ENCODE results near the gene ARHGAP15.

DNA sequence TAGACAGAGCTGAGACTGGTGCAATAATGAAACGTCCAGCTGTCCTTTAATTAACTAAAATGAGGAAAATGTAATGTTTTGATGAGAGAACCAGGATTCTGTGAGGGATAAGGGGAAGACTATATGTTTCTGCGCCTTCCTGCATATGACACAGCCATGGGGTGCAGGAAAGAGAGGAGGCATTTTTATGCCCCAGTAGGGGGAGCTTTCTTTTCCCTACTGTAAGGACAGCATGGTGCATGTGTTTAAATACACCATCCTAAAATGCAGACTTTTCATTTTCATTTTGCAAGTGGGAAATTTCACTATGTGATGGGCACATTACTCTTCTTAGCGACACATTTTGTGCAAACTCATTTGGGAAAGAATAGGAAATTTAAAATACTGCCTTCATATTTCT, 446.1 kb downstream of the ARHGAP15 start:
- TF ChIP-seq, protein P1, sequence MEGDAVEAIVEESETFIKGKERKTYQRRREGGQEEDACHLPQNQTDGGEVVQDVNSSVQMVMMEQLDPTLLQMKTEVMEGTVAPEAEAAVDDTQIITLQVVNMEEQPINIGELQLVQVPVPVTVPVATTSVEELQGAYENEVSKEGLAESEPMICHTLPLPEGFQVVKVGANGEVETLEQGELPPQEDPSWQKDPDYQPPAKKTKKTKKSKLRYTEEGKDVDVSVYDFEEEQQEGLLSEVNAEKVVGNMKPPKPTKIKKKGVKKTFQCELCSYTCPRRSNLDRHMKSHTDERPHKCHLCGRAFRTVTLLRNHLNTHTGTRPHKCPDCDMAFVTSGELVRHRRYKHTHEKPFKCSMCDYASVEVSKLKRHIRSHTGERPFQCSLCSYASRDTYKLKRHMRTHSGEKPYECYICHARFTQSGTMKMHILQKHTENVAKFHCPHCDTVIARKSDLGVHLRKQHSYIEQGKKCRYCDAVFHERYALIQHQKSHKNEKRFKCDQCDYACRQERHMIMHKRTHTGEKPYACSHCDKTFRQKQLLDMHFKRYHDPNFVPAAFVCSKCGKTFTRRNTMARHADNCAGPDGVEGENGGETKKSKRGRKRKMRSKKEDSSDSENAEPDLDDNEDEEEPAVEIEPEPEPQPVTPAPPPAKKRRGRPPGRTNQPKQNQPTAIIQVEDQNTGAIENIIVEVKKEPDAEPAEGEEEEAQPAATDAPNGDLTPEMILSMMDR (IDR thresholded peaks at IDR 0.05) = no peak
- no peak for TF ChIP-seq POLR2A (IDR thresholded peaks at IDR 0.05)

Data from vagina (tissue), 2 donors.